Measurements from ENCODE around the gene KIF26A.

KIF26A gene

DNA sequence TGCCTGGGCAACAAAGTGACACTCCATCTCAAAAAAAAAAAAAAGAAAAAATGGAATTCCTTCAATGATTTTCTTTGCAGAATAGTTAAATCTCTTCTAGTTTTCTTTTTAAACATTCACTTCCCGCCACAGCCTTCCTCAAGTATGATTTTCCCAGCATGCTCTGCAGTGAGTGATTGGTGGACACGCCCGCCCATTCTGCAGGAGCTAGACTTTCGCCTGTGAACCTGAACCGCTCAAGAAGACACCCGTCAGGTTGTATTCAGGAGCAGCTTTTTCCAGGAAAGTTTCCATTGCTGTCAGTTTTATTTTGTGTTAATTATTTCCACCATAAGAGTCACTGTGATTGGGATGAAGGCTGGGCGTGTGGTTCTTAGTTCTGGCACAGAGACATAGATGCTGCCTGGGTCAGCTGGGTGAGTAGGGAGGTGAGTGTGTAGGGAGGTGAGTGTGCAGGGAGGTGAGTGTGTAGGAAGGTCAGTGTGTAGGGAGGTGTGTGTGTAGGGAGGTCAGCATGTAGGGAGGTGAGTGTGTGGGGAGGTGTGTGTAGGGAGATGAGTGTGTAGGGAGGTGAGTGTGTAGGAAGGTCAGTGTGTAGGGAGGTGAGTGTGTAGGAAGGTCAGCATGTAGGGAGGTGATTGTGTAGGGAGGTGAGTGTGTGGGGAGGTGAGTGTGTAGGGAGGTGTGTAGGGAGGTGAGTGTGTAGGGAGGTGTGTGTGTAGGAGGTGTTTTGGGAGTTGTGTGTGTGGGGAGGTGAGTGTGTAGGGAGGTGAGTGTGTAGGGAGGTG is 76.2 kb downstream of the KIF26A start:
- no peak overlapping the region for H2AFZ ChIP-seq (ENCODE audit: low read length)
- H3F3A ChIP-seq (ENCODE audit: insufficient read depth, low read length), result no peaks in the 10 kb centered on the region
- H3K36me3 ChIP-seq (ENCODE audit: insufficient read depth, low read length), result no peaks in the 10 kb centered on the region
- no peak for TF ChIP-seq EZH2 (IDR thresholded peaks at IDR 0.05; ENCODE audit: borderline replicate concordance, low read length)
- TF ChIP-seq, protein P1, sequence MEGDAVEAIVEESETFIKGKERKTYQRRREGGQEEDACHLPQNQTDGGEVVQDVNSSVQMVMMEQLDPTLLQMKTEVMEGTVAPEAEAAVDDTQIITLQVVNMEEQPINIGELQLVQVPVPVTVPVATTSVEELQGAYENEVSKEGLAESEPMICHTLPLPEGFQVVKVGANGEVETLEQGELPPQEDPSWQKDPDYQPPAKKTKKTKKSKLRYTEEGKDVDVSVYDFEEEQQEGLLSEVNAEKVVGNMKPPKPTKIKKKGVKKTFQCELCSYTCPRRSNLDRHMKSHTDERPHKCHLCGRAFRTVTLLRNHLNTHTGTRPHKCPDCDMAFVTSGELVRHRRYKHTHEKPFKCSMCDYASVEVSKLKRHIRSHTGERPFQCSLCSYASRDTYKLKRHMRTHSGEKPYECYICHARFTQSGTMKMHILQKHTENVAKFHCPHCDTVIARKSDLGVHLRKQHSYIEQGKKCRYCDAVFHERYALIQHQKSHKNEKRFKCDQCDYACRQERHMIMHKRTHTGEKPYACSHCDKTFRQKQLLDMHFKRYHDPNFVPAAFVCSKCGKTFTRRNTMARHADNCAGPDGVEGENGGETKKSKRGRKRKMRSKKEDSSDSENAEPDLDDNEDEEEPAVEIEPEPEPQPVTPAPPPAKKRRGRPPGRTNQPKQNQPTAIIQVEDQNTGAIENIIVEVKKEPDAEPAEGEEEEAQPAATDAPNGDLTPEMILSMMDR (IDR thresholded peaks at IDR 0.05; ENCODE audit: low read length), result no peak
- H3K79me2 ChIP-seq (ENCODE audit: insufficient read depth, low read length), result no peaks in the 10 kb centered on the region
- H3K27me3 ChIP-seq (ENCODE audit: insufficient read depth, low read length), result no peaks in the 10 kb centered on the region; the same call in 1 of the 2 replicates
- no peaks in the 10 kb centered on the region for H3K4me1 ChIP-seq (ENCODE audit: insufficient read depth, low read length, severe bottlenecking)
- H3K27ac ChIP-seq (ENCODE audit: low read depth, low read length, poor library complexity, severe bottlenecking), result no peak overlapping the region
- no peaks in the 10 kb centered on the region for H3K9me3 ChIP-seq (ENCODE audit: low read length)
- H4K20me1 ChIP-seq (ENCODE audit: insufficient read depth, low read length), result no peaks in the 10 kb centered on the region
- no peak overlapping the region for H3K4me2 ChIP-seq (ENCODE audit: low read length)
- no peak overlapping the region for H3K4me3 ChIP-seq (ENCODE audit: low read depth, low read length, poor library complexity, severe bottlenecking)
- no peak overlapping the region for H3K9ac ChIP-seq (ENCODE audit: low read length)
- no peaks in the 10 kb centered on the region for H3K9me2 ChIP-seq (ENCODE audit: low read depth, low read length)

DNA sequence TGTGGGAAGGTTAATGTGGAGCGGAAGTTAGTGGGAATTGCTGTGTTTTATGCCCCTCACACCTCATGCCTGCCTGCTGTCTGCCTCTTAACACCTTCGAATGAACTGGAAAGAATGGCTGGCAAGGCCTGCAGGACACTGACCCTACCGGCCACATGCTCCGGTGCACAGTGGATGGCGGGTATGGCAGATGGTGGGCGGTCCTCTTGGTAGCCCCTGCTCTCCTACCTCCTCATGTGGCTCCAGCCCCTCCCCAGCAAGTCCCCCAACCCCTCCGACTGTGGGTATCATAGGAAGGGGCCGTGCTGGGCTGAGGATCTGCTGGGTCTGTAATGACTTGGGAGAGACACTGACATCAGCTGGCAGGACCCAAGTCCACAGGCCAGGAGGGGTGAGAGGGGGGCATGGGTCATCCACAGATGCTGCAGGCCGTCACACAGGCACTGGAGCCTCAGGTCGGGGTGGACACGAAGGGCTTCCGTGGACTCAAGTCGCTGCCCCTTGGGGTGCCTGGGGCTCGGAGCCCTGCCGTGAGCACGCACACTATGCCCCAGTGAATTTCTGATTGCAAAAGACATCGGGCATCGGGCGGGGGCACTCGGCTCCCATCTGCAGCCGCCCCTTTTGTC is 77.4 kb downstream of the KIF26A start:
- H4K20me1 ChIP-seq (ENCODE audit: insufficient read depth, low read length), result no peaks in the 10 kb centered on the region
- no peaks in the 10 kb centered on the region for H3K4me1 ChIP-seq (ENCODE audit: insufficient read depth, low read length, severe bottlenecking)
- no peaks in the 10 kb centered on the region for H3K9me2 ChIP-seq (ENCODE audit: low read depth, low read length)
- no peak overlapping the region for H3K4me2 ChIP-seq (ENCODE audit: low read length)
- no peak overlapping the region for H3K9ac ChIP-seq (ENCODE audit: low read length)
- no peaks in the 10 kb centered on the region for H3K36me3 ChIP-seq (ENCODE audit: insufficient read depth, low read length)
- H3K27me3 ChIP-seq (ENCODE audit: insufficient read depth, low read length), result no peaks in the 10 kb centered on the region; the same call in 1 of the 2 replicates
- no peak overlapping the region for H3K27ac ChIP-seq (ENCODE audit: low read depth, low read length, poor library complexity, severe bottlenecking)
- no peak overlapping the region for H2AFZ ChIP-seq (ENCODE audit: low read length)
- no peaks in the 10 kb centered on the region for H3K79me2 ChIP-seq (ENCODE audit: insufficient read depth, low read length)
- TF ChIP-seq EZH2 (IDR thresholded peaks at IDR 0.05; ENCODE audit: borderline replicate concordance, low read length), result no peak
- TF ChIP-seq, protein P1 (IDR thresholded peaks at IDR 0.05; ENCODE audit: low read length), result no peak
- H3K4me3 ChIP-seq (ENCODE audit: low read depth, low read length, poor library complexity, severe bottlenecking), result no peak overlapping the region
- H3F3A ChIP-seq (ENCODE audit: insufficient read depth, low read length), result no peaks in the 10 kb centered on the region
- H3K9me3 ChIP-seq (ENCODE audit: low read length), result no peaks in the 10 kb centered on the region

DNA sequence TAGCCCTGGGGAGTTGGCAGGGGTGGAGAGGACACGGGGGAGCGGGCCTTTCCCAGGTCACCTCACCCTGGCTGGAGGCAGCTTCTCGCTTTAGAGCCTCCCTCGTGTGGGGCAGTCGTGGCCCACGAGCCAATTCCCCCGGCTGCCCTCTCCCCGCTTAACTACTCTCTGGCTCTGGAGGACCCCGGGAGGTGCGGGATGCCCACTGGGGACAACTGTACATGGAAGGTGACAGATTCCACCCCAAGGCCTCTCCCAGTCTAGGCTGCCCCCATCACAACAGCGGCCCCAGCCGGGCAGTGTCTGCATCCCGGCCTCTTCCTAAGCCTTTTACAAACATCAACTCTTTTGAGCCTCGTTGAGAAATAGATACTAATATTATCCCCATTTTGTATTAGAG is 78.1 kb downstream of the KIF26A start:
- no peak overlapping the region for H2AFZ ChIP-seq (ENCODE audit: low read length)
- H3K79me2 ChIP-seq (ENCODE audit: insufficient read depth, low read length), result no peaks in the 10 kb centered on the region
- H3K9me3 ChIP-seq (ENCODE audit: low read length), result no peaks in the 10 kb centered on the region

More for the DNA sequence above, 78.1 kb downstream of the KIF26A start:
- no peak for TF ChIP-seq EZH2 (IDR thresholded peaks at IDR 0.05; ENCODE audit: borderline replicate concordance, low read length)
- TF ChIP-seq, protein P1 (IDR thresholded peaks at IDR 0.05; ENCODE audit: low read length), result no peak
- Histone ChIP-seq H3K27ac (ENCODE audit: low read depth, low read length, poor library complexity, severe bottlenecking) (no peak overlapping the region), H3F3A (ENCODE audit: insufficient read depth, low read length) (no peaks in the 10 kb centered on the region), H3K27me3 (ENCODE audit: insufficient read depth, low read length) (no peaks in the 10 kb centered on the region; the same call in 1 of the 2 replicates), H3K4me3 (ENCODE audit: low read depth, low read length, poor library complexity, severe bottlenecking) (no peak overlapping the region), H3K36me3 (ENCODE audit: insufficient read depth, low read length) (no peaks in the 10 kb centered on the region), H3K9me2 (ENCODE audit: low read depth, low read length) (no peaks in the 10 kb centered on the region), H3K4me2 (ENCODE audit: low read length) (no peak overlapping the region), H3K9ac (ENCODE audit: low read length) (no peak overlapping the region), H3K4me1 (ENCODE audit: insufficient read depth, low read length, severe bottlenecking) (no peaks in the 10 kb centered on the region), H4K20me1 (ENCODE audit: insufficient read depth, low read length) (no peaks in the 10 kb centered on the region)

Data from OCI-LY1 (cell line).